GM21576 (cell line): Measurements from ENCODE around the gene SHC2.

Experiments used
- ATAC-seq: cut with Tn5 transposase; IDR thresholded peaks from one replicate; pipeline ENCODE4 v1.9.1; 2021; ENCODE audit warnings: mild to moderate bottlenecking, moderate library complexity; ENCODE audit not compliant: unreplicated experiment

The SHC2 gene

DNA sequence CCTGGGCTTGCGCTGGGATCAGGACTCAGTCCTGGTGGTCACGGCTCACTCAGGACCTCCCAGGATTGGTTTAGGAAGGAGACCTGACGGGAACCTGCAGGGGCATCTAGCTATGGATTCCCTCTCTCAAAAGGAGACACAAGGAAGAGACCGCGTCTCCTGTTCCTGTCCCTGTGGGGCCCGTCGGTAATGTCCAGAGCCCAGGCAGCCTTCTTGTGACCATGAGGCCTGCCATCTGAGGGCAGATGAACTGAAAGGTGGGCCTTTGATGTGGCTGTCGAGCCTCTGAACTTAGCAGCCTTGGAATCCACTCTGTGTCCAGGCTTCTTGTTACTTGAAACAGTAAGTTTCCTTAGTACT is 84.7 kb downstream of the SHC2 start:
- no peak for ATAC-seq

DNA sequence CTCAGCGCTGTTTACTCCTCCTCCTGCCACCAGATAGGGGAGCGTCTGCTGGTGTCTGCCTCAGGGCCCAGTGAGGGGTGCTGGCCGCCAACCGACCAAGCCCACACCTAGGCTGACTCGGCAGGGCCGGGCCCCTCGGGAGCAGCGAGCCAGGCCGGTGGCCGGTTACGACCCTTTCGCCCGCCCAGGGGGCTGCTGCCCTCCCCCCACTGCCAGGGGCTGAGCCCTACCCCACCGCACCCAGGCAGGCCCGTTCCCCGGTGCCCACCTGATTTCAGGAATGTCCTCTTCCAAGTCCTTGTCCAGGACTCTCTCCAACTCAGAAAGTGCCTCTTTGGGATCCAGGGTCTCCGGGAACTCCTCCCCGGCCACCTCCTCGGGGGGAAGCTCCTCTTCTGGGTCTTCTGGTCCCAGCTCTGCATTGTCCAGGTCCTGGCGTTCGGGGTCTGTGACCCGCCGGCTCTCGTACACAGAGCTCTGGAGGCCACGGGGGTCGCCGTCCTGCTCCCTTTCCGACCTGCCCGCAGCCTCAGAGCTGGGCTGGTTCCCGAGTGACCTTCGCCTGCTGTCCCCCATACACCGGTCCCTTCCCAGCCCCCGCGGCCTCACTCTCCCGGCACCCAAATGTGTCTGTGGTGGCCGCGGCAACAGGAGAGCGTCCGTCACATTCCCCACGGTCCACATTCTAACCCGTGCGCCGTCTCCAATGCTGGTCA is 85.3 kb downstream of the SHC2 start:
- ATAC-seq: no peak

DNA sequence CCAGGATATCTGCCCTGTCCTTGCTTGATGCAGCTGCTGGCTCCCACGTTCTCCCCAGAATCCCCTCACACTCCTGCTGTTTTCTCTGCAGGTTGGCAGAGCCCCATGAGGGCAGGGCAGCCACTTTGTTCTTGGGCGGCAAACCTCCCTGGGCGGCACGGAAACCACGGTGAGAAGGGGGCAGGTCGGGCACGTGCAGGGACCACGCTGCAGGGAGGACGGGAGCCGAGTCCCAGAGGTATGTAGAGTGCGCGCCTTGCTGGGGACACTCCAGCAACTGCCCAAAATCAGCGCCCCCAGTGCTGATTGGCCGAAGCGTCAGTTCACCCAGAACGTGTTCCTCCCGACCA is 86.0 kb downstream of the SHC2 start:
- ATAC-seq: no peak

DNA sequence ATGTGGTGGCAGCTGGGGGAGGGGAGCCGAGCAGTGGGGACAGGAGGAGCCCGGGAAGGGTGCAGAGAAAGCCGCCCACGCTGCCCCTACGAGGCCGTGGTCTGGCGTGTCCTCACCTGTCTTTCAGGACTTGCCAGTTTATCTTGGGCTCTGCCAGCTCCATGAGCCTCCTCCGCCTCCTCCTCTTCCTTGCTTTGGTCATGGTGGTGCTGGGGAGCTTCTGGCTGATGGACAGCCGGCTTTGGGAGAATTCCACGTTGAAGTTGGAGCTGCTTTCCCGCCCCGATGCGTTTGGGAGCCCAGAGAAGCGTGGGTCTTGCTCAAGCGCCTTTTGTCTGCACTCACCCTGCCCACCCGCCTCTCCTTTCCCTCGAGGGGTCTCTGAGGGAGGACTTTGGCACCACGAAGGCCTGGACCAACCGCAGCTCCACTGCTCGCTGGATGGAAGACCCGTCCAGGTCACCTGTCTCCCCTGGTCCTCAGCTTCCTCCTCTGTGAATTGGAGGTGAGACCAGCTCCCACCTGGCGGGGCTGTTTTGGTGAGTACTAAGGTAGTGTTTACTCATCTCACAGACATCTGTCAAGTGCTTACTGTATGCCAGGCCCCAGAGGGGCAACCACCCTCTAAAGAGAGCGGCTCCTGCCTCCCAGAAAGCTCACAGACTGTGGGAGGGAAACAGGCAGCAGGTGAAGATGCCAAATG is 86.5 kb downstream of the SHC2 start:
- ATAC-seq: no peak

DNA sequence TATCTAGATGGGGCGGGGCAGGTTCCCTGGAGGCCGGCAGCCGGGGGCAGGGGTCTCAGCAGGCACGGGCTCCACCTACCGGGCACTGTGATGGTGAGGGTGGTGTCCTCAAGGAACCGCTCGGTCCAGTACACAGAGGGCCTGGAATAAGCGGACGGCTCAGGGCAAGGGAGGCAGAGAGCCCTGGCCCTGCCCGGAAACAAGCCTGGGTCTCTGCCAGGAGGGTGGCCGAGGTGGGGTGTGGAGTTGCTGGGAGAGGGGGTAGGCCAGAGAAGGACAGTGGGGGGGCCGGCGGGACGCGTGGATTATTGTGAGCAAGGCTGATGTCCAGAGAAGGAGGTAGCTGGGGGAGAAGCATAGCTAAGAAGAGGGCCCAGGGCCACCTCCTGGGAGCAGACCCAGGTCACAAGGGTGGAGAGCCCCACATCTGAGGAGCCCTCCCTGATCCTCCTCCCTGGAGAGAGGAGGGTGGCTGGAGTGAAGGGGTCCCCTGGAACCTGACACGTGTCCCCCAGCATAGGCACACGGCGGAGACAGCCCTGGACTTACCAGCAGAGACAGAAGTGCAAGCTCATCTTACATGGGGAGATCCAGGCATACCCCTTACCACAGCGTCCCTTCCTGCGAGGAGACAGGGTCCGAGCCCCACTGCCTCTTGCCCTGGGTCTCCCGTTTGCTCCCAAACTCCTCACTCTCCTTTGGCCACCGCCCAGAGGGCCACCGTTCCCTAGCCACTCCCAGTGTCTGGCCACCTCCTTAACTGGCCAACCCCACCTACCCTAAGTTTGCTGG is 87.2 kb downstream of the SHC2 start:
- ATAC-seq: no peak

DNA sequence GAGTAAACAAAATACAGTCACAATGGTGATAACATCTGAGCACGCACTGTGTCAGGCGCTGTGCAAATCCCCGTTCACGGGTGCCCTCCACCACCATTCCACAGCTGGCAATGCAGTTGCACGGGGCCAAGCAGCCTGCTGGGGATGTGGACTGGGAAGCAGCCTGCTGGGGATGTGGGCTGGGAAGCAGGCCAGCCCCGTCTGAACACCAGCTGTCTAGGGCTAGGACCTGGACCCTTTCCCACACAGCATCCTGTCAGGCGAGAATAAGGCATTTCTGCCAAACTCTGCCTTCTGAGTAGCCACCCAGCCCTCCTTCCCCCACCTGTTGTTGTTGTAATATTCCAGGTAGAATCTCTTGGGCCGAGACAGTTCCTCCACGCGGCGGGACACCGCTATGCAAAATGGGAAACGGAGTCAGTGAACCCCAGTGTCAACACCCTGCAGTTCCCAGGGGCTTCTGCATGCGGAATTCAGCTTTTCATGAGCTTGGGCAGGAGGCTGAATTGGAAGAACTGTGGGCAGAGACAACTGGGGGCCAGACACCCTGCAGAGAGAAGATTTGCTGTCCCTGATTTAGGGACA is 88.4 kb downstream of the SHC2 start:
- ATAC-seq: no peak

DNA sequence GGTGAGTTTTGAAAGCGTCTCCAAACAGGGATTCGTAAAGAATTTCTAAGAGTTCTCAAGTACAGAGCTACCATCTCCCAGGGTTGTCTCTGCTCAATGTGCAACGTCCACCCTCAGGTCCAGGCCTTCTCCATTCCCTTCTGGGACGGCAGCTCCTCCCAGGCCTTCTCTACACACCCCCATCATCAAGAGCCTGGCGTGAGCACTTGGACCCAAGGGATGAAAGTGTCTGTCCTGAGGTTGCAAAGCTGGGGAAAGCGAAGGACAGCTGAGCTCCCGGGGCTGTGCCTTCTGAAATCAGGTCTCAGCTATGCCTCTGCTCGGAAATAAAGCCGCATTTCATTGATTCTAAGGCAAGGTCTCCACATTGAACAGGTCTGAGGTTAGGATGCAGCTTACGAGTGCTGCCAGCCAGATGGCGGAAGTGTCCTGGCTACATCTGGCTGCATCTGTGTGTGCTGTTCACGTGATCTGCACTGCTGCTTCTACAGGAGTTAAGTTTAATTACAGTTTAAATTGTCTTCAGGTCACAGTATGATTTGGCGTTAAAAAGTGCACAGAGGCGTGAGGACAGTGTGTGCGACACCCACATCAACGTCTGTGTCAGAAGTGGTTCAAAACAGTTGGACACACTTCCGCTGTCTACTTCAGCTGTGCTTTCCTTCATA is 89.2 kb downstream of the SHC2 start:
- ATAC-seq: no peak

DNA sequence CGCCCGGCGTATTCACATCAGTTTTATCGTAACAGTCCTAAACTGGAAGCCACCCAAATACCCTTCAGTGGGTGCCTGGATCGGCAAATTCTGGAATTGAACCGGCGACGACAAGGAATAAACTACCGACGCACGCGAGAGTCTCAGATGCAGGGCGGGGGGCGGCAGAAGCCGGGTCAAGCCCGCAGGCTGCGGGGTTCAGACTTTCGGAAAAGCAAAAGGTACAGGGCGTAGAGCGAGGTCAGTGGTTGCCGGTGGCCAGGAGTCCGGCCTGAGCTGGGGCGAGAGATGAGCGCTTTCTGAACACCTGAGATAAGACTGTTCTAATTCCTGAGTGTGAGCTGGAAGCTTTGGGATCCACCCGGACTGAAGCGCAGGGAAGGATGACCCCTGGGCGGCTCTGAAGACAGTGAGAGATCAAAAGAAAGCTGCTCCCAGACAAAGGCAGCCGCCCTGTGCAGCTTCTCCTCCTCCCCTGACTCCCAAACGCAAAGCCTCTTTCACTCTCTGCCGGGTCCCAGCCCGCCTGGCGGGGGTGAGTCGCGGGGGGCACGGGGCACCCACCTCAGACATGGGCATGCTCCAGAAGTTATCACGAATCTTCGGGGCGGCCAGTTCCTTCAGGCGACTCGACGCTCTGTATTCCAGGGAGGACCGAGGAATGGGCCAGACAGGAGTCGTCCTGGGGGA is 90.0 kb downstream of the SHC2 start:
- ATAC-seq: no peak

DNA sequence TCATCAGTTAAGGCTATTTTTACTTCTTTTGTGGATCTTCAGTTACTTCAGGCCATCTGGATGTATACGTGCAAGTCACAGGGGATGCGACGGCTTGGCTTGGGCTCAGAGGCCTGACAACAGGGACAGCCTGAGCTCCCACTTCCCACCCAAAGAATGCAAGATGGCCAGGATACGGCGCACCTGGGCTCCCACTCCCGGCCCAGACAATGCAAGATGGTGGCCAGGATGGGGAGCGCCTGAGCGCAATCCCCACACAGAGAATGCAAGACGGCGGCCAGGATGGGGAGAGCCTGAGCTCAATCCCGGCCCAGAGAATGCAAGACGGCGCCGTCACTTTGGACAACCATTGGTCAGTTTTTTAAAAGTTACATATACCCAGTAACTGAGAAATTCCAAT is 91.0 kb downstream of the SHC2 start:
- ATAC-seq: no peak

DNA sequence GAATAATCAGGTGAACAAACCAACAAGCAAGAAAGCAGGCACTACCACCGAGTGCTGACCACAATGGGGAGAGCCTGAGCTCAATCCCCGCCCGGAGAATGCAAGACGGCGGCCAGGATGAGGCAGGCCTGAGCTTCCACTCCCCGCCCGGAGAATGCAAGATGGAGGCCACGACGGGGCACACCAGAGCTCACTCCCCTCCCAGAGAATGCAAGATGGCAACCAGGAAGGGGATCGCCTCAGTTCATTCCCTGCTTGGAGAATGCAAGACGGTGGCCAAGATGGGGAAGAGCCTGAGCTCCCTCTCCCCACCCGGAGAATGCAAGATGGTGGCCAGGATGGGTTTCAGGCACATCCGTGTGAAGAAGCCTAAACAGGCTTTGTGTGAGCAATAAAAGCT is 91.6 kb downstream of the SHC2 start:
- no peak for ATAC-seq

DNA sequence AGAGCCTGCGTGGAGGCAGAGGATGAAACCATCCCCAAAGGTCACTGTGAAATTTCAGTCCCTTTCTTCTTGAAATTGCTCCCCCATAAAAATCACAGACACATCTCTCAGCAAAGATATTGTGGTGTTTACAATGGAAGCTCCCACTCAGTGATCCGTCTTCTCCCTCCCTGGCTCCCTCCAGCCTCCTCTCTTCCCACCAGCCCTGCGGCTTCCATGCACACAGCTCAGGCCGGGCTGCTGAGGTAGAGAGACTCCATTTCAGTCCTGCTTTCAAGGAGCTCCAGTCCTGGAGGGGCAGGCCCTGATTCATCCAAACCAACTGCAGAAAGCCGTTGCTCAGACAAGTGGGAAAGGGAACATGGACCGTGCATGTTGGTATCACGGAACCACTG is 92.2 kb downstream of the SHC2 start:
- ATAC-seq: no peak

DNA sequence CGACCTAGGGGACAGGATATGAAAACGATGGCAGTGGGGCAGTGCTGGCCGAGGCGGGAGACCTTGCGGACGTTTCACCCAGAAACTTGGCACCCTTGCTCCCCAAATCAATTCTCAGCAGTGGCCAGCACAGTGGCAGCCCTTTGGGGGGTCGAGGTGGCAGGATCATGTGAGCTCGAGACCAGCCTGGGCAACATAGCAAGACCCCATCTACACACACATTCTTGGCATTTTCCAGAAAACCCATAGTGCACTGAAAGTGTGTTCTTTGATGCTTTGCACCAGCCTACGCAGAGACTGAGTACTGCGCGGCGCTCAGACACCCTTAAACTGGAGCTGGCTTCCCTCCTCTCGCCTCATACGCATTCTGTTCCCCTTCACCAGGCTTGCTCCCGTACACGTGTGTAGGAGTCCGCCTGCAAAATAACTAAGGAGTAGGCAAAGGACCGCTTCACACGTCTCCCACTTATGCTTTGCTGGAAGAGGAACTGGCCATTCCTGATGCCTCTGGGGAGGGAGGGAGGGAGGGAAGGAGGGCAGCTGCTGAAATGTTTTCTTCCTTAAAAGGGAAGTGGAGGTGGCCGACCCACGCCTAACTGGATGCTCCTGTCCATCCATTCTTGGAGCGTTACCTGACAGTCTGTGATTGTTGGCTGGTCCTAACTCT is 92.7 kb downstream of the SHC2 start:
- no peak for ATAC-seq

DNA sequence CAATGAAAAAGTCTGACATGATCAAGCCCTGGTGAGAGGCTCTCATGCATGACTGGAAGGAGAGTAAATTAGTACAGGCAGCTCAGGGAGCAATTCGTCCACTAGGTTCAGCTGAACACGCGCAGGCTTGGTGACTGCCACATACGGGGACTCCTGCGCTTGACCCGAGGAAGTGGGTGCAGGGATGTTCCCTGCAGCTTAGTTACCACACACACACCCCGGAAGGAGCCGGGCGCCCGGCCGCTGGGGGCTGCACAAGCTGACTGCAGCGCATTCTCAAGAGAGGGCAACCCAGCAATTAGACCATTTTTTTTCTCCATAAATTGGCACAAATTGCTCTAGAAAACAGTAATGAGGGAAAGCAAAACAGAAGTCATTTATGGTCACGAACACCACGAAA is 93.3 kb downstream of the SHC2 start:
- no peak for ATAC-seq

DNA sequence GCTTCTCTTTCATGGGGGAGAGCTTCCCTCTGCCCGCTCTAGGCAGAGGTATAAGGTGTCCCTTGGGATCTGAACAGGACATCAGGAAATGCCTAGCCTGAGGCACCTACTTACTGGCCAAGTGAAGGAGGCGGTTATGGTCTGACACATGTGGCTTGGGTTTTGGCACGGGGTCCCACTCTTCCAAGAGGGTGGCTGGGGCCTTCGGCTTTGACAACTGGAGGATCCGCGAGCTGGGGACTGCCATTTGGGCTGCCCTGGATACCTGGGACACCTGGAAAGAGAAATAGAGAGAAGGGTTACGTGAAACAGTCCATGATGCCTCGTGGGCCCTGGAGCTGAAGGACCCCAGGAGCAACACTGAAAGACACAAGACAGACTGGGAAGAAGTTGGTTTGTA is 93.9 kb downstream of the SHC2 start:
- ATAC-seq: no peak
